PFSK-1 (cell line): ENCODE data around the gene CSNK1G1.

ENCODE experiments used
- POLR2AphosphoS5 ChIP-seq: IDR thresholded peaks from 2 replicates; pipeline ENCODE4 v1.6.1; 2012; ENCODE audit warnings: low read depth, mild to moderate bottlenecking, control low read depth, low read length, moderate library complexity
- TAF1 ChIP-seq: IDR thresholded peaks from 2 replicates; pipeline ENCODE4 v1.6.1; 2012; ENCODE audit warnings: low read length, control low read depth, borderline replicate concordance; ENCODE audit not compliant: insufficient read depth
- TF ChIP-seq, protein P1 (sequence below), 2 experiments: IDR thresholded peaks; 2 replicates each; pipeline versions ENCODE4 v1.6.1 to v1.8.0; 2011 to 2012; ENCODE audit warnings: low read depth in 2 of 2, low read length in 2 of 2, control low read depth in 1 of 2, inconsistent platforms in 1 of 2, mild to moderate bottlenecking in 1 of 2, moderate library complexity in 1 of 2; ENCODE audit not compliant: insufficient read depth in 1 of 2

DNA sequence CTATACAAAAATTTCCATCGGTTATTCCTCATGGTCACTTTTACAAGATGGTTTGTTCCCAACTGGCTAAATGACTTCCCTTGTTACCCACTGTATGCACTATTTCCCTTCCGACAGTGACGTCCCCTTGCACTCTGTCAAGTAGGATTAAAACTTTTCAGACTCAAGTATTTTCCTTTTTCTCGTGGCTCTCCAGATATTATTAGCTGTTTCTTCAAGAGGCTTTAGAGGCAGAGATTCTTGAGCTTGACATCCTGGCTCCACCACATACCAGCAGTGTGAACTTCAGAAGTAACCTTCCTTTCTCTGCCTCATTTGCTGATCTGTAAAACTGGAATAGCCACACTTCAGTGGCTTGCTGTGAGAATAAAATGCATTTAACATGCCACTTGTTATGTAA is 14.0 kb downstream of the CSNK1G1 start:
- TF ChIP-seq, protein P1, sequence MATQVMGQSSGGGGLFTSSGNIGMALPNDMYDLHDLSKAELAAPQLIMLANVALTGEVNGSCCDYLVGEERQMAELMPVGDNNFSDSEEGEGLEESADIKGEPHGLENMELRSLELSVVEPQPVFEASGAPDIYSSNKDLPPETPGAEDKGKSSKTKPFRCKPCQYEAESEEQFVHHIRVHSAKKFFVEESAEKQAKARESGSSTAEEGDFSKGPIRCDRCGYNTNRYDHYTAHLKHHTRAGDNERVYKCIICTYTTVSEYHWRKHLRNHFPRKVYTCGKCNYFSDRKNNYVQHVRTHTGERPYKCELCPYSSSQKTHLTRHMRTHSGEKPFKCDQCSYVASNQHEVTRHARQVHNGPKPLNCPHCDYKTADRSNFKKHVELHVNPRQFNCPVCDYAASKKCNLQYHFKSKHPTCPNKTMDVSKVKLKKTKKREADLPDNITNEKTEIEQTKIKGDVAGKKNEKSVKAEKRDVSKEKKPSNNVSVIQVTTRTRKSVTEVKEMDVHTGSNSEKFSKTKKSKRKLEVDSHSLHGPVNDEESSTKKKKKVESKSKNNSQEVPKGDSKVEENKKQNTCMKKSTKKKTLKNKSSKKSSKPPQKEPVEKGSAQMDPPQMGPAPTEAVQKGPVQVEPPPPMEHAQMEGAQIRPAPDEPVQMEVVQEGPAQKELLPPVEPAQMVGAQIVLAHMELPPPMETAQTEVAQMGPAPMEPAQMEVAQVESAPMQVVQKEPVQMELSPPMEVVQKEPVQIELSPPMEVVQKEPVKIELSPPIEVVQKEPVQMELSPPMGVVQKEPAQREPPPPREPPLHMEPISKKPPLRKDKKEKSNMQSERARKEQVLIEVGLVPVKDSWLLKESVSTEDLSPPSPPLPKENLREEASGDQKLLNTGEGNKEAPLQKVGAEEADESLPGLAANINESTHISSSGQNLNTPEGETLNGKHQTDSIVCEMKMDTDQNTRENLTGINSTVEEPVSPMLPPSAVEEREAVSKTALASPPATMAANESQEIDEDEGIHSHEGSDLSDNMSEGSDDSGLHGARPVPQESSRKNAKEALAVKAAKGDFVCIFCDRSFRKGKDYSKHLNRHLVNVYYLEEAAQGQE (IDR thresholded peaks at IDR 0.05; ENCODE audit: insufficient read depth in 1 of 2, low read depth in 2 of 2, low read length in 2 of 2): no peak
- TF ChIP-seq POLR2AphosphoS5 (no peak), TAF1 (no peak)
